Activated effector memory CD4-positive, alpha-beta T cell treated with Interleukin-2 at 50 U/mL for 16 hours (primary cell): Measurements from ENCODE around the gene KASH5.

Experiments
- DNase-seq: peaks from one replicate; pipeline ENCODE4 v3.0.0-alpha.2; 2020

The KASH5 gene

GRCh38 chr19:49396738-49397505 lies 8.9 kb downstream of the KASH5 start:
- DNase-seq, result no peak

- DNase-seq, result no peak
Observed at GRCh38 chr19:49398001-49398615, 10.1 kb downstream of the KASH5 start.

GRCh38 chr19:49398931-49399330 lies 10.9 kb downstream of the KASH5 start:
- DNase-seq, result no peak

- no peak for DNase-seq
Observed at GRCh38 chr19:49400029-49400428, 12.0 kb downstream of the KASH5 start.

- DNase-seq, result no peak
Observed at GRCh38 chr19:49403404-49404187, 15.5 kb downstream of the KASH5 start.

GRCh38 chr19:49407079-49407478 lies 19.0 kb downstream of the KASH5 start:
- no peak for DNase-seq

- DNase-seq, result no peak
Observed at GRCh38 chr19:49407482-49408015, 19.5 kb downstream of the KASH5 start.

GRCh38 chr19:49408816-49409440 lies 20.9 kb downstream of the KASH5 start:
- no peak for DNase-seq

GRCh38 chr19:49409441-49410029 lies 21.5 kb downstream of the KASH5 start:
- no peak for DNase-seq

GRCh38 chr19:49411681-49412326 lies 23.8 kb downstream of the KASH5 start:
- no peak for DNase-seq

GRCh38 chr19:49413348-49413747 lies 25.3 kb downstream of the KASH5 start:
- DNase-seq, result no peak

- no peak for DNase-seq
Observed at GRCh38 chr19:49414256-49414655, 26.2 kb downstream of the KASH5 start.

GRCh38 chr19:49415102-49415809 lies 27.2 kb downstream of the KASH5 start:
- DNase-seq, result no peak

- no peak for DNase-seq
Observed at GRCh38 chr19:49415810-49416200, 27.8 kb downstream of the KASH5 start.

GRCh38 chr19:49417088-49417487 lies 29.0 kb downstream of the KASH5 start:
- no peak for DNase-seq

GRCh38 chr19:49418511-49418910 lies 30.5 kb downstream of the KASH5 start:
- DNase-seq, result no peak

- DNase-seq, result no peak
Observed at GRCh38 chr19:49419173-49419572, 31.1 kb downstream of the KASH5 start.

- no peak for DNase-seq
Observed at GRCh38 chr19:49420227-49420626, 32.2 kb downstream of the KASH5 start.

- no peak for DNase-seq
Observed at GRCh38 chr19:49421039-49421877, 33.2 kb downstream of the KASH5 start.

- no peak for DNase-seq
Observed at GRCh38 chr19:49421878-49422202, 33.8 kb downstream of the KASH5 start.
